Neuron (in vitro differentiated cells): Measurements from ENCODE around the gene ANGEL1.

Experiments used
- H2AFZ ChIP-seq: one replicate; pipeline ENCODE4 v1.6.1; 2013; ENCODE audit warnings: low read depth, mild to moderate bottlenecking, inconsistent platforms, low read length, moderate library complexity
- H3K27me3 ChIP-seq: one replicate; pipeline ENCODE4 v1.6.1; 2013; ENCODE audit warnings: low read length; ENCODE audit not compliant: insufficient read depth
- H3K36me3 ChIP-seq: one replicate; pipeline ENCODE4 v1.6.1; 2013; ENCODE audit warnings: low read length; ENCODE audit not compliant: insufficient read depth
- H3K4me1 ChIP-seq: one replicate; pipeline ENCODE4 v1.6.1; 2013; ENCODE audit warnings: low read length; ENCODE audit not compliant: insufficient read depth
- H3K4me3 ChIP-seq: 2 replicates; pipeline ENCODE4 v1.5.1; 2013; ENCODE audit warnings: mild to moderate bottlenecking, low read length, moderate library complexity
- H3K9me3 ChIP-seq: one replicate; pipeline ENCODE4 v1.6.1; 2013; ENCODE audit warnings: low read length

Gene ANGEL1

DNA sequence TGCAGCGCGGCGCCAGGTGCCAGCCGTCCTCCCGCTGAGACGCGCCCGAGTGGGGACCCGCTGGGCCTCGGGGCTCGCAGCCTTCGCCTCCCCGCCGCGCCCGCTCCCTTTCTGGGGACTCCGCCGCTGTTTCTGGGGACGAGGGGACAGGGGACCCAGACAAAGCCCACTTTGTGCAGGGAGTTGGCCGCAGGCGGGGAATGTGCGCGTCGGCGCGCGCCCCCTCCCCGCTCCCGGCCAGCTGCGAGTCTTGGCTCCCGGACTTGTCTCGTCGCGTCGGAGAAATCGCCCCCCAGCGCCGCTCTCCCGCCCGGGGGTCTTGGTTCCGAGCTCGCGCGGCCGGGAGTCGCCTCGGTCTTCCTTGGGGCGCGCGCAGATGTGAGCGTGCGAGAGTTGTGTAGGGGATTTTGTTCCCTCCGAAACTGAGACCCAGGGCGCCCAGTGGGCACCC is 50.7 kb downstream of the ANGEL1 start:
- Histone ChIP-seq H3K27me3 (no peaks in the 10 kb centered on the region), H3K4me3 (peak overlapping the region; percentile 81), H3K4me1 (peaks cover 23% of the 10 kb centered on the region), H2AFZ (peak overlapping the region; percentile 99), H3K36me3 (peaks cover 7% of the 10 kb centered on the region), H3K9me3 (no peaks in the 10 kb centered on the region)

DNA sequence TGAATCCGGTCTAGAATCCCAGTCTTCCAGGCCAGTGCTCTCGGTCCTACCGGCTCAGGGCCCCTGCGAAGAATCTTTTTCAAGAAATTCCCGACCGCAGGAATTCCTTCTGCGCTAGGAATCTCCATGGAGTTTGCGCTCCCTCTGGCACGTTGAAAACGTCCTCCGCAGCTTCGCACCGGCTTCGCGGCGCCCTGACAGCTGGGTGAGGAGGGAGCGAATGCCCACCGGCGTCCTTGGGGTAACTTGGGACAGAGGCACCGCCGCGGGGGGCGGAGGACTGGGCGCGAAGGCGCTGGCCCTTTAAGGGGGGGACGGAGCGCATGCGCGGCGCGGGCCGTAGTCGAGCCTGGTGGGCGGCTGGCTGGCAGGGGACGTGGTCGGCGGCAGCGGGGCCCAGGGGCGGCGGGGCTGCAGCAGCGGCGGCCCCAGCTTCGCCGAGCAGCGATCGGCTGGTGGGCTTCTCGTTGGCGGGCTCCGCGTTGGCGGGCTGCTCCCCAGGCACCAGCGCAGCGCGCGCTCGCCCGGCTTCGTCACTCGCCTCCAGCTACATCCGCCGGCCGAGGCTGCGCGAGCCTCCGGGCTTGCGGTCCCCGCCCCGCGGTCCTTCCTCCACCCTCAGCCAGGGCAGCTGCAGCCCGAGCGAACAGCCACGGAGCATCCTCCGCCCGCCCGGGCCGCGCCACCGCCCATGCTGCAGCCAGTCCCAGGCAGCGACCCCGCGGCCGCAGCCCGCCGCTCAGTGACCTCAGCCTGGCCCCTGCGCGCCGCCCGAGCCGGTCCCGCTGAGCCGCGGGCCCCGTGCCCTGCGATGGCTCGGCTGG is 51.3 kb downstream of the ANGEL1 start, which contains the start of gene VASH1:
TSS of gene VASH1 (plus strand) at position 333 of the 824 bp plus-strand sequence. CDS start 1,354 bp downstream, outside the sequence.
- peaks cover 7% of the 10 kb centered on the region for H3K36me3 ChIP-seq
- H3K4me1 ChIP-seq: peaks cover 23% of the 10 kb centered on the region
- H2AFZ ChIP-seq: peak within 1 kb of the TSS; percentile 99
- H3K9me3 ChIP-seq: no peaks in the 10 kb centered on the region
- H3K27me3 ChIP-seq: no peaks in the 10 kb centered on the region
- H3K4me3 ChIP-seq: peak within 1 kb of the TSS; percentile 81

DNA sequence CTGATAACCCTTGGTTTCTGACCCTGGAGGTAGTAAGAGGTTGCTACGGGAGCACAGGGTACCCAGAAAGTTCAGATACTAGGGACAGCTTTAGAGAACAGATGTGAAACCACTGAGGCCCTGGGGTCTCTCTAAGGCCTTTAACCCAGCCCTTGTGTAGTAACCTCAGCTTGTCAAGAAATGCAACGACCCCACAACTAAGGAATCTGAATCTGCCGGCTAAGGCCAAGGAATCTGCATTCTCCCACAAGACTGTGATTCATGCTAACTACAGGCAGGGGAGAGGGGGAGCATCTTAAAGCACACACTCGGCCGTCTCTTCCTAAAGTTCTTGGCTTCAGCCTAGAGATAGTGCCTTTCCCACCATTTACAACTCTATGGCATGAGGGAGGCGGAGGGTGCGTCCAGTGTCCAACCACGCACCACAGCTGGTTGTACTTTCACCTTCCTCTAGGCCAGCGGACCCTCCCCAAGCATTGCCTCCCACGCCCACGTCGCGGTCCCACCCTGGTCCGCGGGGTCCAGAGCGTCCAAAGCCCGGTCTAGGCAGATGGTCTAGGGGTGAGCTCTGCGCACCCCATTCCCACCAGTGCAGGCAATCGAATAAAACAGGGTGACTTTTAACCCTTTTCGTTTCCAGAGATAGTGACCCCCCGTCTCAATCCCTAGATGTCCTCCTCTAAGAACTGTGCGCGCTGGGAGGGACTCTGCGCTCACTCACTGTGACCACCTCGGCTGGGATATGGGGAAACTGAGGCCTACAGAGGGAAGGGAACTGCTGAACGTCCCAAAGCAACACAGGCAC is 52.1 kb downstream of the ANGEL1 start:
- H3K4me1 ChIP-seq: peaks cover 23% of the 10 kb centered on the region
- H3K36me3 ChIP-seq: peaks cover 4% of the 10 kb centered on the region
- H3K9me3 ChIP-seq: no peaks in the 10 kb centered on the region
- peak overlapping the region; percentile 81 for H3K4me3 ChIP-seq
- no peaks in the 10 kb centered on the region for H3K27me3 ChIP-seq
- peak overlapping the region; percentile 99 for H2AFZ ChIP-seq

DNA sequence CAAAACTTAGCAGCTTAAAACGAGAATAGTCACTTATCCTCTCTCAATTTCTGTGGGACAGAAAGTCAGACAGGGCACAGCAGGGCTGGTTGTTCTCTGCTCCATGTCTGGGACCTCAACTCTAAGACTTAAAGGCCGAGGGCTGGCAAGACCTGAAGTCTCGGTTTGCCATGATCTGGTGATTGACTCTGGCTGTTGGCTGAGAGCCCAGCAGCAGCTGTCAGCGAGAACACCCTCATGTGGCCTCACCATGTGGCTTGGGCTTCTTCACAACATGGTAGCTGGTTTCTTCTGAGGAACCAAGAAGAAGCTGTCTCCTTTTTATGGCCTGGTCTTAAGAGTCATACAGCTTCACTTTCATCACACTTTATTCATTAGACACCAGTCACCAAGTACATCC is 53.1 kb downstream of the ANGEL1 start:
- peaks cover 23% of the 10 kb centered on the region for H3K4me1 ChIP-seq
- no peaks in the 10 kb centered on the region for H3K27me3 ChIP-seq
- H2AFZ ChIP-seq: no peak overlapping the region
- H3K36me3 ChIP-seq: no peaks in the 10 kb centered on the region
- H3K4me3 ChIP-seq: no peak overlapping the region
- no peaks in the 10 kb centered on the region for H3K9me3 ChIP-seq

DNA sequence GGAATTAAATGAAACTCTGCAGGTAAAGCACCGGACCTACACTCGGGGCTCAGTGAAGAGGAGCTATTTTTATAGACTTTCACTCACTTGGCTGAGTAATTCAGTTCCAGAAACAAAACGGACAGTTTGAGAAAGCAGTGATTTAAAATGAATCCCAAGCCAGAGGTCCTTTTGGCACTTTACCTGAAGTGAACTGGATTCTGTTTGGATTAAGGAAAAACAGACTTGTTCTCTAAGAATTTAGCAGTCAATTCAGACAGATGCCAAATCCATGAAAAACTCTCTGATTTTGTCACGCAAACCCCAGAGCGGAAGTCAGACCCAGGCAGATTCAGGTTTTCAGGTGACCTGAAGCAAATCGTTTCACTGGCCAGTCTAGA is 56.3 kb downstream of the ANGEL1 start:
- Histone ChIP-seq H3K4me3 (no peak overlapping the region), H2AFZ (no peak overlapping the region), H3K36me3 (no peaks in the 10 kb centered on the region), H3K27me3 (no peaks in the 10 kb centered on the region), H3K4me1 (peaks cover 4% of the 10 kb centered on the region), H3K9me3 (no peaks in the 10 kb centered on the region)

DNA sequence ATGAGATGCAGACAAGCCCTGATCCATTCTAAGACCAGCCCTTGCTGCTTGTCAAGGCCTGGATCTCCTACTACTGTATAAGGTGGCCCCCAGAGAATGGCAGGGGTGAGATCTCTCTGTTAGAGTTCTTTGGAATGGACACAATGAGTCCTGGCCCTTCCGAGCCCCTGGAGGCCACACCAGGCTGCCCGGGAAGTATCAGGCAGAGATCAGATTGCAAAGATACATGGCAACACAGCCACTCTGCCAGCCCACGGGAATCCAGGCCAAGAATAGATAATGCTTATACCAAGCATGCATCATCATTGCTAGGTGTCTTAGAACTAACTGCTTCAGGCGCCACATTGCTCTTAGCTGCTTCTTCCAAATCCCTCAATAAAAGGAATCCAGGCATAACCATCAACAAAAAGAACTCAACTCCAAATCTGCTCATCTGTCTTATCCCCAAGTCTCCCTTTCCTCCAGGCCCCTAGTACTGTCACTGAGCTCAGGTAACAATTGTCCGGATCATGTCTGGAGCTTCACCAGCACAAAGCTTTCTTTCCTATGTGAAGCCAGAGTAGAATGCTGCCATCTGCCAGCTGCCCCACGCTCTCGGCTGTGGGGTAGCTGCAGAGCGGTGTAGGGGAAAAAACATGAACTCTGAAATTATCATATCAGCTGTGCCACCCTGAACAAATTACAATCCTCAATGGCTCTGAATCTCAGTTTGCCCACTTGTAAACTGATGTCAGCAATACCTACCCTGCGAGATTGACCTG is 56.9 kb downstream of the ANGEL1 start:
- Histone ChIP-seq H3K27me3 (no peaks in the 10 kb centered on the region), H3K9me3 (no peaks in the 10 kb centered on the region), H3K36me3 (no peaks in the 10 kb centered on the region)

DNA sequence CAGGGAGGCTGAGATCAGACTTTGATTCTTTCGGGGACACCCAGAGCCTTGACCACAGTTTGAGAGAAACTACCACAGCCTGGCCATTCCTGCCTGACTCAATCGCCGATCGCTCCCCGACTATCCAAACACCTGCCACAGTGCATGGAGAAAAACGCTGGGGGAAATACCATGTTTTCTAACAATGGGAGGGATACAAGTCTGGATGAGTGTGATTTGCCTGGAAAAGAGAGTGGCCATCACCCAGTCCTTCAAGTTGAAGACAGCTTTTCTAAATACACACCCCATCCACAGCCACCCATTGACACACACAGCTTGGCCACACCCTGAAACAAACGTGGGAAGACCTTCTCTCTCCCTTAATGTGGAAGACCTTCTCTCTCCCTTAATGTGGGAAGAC is 58.1 kb downstream of the ANGEL1 start:
- Histone ChIP-seq H3K36me3 (no peaks in the 10 kb centered on the region), H3K4me3 (no peak overlapping the region), H2AFZ (no peak overlapping the region), H3K4me1 (no peaks in the 10 kb centered on the region), H3K27me3 (no peaks in the 10 kb centered on the region), H3K9me3 (no peaks in the 10 kb centered on the region)

More for the DNA sequence above, 56.9 kb downstream of the ANGEL1 start:
- no peak overlapping the region for H3K4me3 ChIP-seq
- H2AFZ ChIP-seq: no peak overlapping the region
- H3K4me1 ChIP-seq: peaks cover under 1% of the 10 kb centered on the region

DNA sequence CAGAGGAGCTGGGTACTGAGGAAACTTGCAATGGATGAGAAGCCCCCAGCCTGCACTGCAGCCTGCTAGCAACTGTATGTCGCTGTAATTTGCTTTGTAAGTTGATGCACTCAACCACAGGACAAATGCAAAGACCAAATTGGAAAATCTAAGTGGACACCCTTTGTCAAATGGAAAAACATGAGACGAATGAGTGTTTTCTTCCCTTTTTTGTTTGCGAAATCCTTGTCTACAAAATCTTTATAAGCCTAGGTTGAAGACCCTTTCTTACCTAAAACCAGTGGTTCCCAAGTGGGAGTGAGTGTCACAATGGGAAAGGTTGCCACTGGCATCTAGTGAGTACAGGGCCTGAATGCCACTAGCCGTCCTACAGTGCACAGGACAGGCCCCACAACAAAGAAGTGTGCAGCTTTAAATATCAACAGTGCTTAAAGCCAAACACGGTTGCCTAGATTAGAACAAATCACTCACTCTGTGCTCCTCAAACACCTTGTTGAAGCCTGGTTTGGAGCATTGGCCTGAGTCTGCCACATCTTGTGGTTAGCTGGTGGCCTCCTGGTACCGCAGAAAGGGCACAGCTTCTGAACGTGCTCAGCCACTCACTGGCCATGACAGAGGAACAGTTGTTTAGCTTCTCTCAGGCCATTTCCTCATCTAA is 59.0 kb downstream of the ANGEL1 start:
- H2AFZ ChIP-seq: no peak overlapping the region
- H3K4me1 ChIP-seq: no peaks in the 10 kb centered on the region
- no peaks in the 10 kb centered on the region for H3K36me3 ChIP-seq
- H3K27me3 ChIP-seq: no peaks in the 10 kb centered on the region
- H3K9me3 ChIP-seq: no peaks in the 10 kb centered on the region
- H3K4me3 ChIP-seq: no peak overlapping the region

DNA sequence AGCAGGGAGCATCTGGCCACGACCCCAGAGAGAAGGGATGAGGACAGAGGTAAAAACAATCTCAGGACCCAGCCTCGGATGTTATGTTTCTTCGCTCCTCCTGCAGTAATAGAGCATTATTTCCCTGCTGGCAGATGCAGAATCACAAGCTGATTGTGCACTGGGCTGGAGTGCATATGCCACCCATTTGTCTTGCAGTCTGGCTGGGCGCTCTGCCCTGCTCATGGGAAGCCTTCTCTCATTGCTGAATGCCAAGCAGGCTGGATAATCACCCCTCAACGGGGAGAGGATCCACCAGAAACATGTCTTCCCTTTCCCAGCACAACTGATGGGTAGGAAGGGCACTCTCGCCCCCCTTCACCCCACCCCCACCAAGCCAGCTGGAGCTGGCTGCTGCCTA is 59.9 kb downstream of the ANGEL1 start:
- Histone ChIP-seq H3K4me3 (no peak overlapping the region), H3K27me3 (no peaks in the 10 kb centered on the region), H3K9me3 (no peaks in the 10 kb centered on the region), H3K36me3 (no peaks in the 10 kb centered on the region), H2AFZ (no peak overlapping the region), H3K4me1 (no peaks in the 10 kb centered on the region)

DNA sequence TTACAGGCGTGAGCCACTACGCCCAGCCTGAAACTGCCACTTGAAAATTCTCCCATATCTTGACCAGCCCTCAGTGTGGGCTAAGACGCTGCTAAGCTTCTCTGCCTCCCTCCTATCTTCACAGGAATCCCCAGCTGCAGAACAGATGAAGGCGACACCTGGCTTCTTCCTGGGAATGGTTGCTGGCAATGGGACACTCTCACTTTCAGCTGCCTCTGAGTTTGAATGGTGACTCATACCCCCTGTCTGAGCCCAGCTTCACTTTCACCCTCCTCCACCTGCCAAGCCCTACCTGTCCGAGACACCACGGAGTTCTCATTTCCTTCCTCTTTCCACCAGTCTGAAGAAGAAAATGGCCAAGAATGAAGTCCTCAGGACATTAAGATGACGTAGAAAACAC is 69.7 kb downstream of the ANGEL1 start:
- H3K36me3 ChIP-seq: no peaks in the 10 kb centered on the region
- H3K4me1 ChIP-seq: no peaks in the 10 kb centered on the region
- H3K4me3 ChIP-seq: no peak overlapping the region
- no peaks in the 10 kb centered on the region for H3K9me3 ChIP-seq
- H2AFZ ChIP-seq: no peak overlapping the region
- no peaks in the 10 kb centered on the region for H3K27me3 ChIP-seq

DNA sequence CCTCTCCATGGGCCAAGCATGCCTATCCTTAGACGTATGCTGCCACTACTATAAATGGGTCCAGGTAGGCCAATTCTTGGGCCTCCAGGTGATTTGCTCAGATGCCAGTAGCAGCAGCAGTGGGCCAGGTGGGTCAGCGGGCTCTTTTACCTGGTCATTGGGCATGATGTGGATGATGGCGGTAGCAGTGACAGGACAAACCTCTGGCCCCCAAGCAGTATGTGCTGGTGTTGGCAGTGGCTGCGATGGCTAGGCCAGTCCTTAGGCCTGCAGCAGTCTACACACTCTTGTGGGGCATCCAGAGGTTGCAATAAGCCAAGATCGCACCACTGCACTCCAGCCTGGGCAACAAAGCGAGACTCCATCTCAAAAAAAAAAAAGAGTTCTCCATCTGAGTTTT is 70.5 kb downstream of the ANGEL1 start:
- H3K9me3 ChIP-seq: no peaks in the 10 kb centered on the region
- no peaks in the 10 kb centered on the region for H3K27me3 ChIP-seq
- H3K4me1 ChIP-seq: no peaks in the 10 kb centered on the region
- no peak overlapping the region for H2AFZ ChIP-seq
- H3K4me3 ChIP-seq: no peak overlapping the region
- H3K36me3 ChIP-seq: no peaks in the 10 kb centered on the region

DNA sequence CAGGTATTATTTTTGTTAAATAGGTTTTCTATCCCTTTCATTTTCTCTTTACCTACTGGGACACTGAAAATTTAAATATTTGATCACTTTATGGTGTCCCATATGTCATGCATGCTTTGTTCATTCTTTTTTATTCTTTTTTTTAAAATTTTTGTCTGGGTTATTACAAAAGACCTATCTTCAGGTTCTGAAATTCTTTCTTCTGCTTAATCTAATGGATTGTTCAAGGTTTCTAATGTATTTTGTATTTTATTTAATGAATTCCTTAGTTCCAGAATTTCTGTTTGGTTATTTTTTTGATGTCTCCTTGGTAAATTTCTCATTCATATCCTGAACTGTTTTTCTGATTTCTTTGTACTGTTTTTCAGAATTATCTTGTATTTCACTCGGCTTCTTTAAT is 71.6 kb downstream of the ANGEL1 start:
- Histone ChIP-seq H3K4me1 (no peaks in the 10 kb centered on the region), H2AFZ (no peak overlapping the region), H3K36me3 (no peaks in the 10 kb centered on the region), H3K4me3 (no peak overlapping the region), H3K9me3 (no peaks in the 10 kb centered on the region), H3K27me3 (no peaks in the 10 kb centered on the region)
